Measurements from ENCODE around the gene PHACTR1.

DNA sequence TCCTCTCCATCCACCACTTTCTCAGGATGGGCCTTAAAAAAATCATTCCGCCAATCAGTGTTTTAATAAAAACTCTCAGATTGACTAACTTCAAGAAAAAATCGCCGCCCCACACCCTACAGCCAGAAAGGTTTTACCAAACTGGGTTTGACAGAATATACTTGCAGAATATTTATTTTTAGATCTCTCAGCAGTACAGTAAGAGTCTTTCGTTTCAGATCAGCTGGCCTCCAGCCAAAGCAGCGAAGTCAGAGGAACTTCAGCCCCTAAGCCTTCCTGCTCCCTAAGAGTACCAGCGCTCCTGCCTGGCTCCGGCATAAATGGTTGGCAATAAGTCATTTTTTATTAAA is 587.1 kb downstream of the PHACTR1 start:
- TF ChIP-seq, protein P1, sequence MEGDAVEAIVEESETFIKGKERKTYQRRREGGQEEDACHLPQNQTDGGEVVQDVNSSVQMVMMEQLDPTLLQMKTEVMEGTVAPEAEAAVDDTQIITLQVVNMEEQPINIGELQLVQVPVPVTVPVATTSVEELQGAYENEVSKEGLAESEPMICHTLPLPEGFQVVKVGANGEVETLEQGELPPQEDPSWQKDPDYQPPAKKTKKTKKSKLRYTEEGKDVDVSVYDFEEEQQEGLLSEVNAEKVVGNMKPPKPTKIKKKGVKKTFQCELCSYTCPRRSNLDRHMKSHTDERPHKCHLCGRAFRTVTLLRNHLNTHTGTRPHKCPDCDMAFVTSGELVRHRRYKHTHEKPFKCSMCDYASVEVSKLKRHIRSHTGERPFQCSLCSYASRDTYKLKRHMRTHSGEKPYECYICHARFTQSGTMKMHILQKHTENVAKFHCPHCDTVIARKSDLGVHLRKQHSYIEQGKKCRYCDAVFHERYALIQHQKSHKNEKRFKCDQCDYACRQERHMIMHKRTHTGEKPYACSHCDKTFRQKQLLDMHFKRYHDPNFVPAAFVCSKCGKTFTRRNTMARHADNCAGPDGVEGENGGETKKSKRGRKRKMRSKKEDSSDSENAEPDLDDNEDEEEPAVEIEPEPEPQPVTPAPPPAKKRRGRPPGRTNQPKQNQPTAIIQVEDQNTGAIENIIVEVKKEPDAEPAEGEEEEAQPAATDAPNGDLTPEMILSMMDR (IDR thresholded peaks at IDR 0.05): no peak
- TF ChIP-seq POLR2A (IDR thresholded peaks at IDR 0.05): no peak
